ENCODE results near the gene FUT3.
A peak's percentile ranks its signal among the peaks of the same experiment; 100 is the strongest.

Gene FUT3

DNA sequence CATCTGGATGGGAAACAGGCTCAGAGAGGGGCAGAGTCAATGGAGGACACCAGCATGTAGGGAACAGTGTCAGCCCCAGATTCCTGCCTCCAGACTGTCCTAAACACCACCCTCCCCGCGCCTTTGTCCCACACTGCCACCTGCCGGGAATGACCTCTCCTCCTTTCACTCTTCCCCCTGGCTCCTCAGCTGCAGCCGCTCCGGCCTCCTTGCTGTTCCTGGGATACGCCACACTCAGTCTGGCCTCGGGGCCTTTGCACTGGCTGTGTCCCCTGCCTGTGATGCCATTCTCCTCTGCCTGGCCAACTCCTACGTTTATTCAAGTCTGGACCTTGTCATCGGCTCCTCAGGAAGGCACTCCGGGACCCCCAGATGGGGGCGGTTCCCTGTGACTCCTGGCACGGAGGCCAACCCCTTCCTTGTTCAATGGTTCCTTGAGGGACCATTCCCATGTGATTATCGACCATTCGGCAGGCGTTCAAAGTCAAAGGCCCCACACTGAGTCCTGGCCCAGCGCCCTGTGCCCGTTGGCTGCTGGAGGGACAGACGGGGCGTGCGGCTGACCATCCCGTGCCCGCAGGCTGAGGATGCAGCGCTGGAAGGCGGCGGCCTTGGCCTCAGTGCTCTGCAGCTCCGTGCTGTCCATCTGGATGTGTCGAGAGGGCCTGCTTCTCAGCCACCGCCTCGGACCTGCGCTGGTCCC is 27.5 kb downstream of the FUT3 start:
- DNase-seq (ENCODE audit: low read depth in 2 of 2), result no peak

DNA sequence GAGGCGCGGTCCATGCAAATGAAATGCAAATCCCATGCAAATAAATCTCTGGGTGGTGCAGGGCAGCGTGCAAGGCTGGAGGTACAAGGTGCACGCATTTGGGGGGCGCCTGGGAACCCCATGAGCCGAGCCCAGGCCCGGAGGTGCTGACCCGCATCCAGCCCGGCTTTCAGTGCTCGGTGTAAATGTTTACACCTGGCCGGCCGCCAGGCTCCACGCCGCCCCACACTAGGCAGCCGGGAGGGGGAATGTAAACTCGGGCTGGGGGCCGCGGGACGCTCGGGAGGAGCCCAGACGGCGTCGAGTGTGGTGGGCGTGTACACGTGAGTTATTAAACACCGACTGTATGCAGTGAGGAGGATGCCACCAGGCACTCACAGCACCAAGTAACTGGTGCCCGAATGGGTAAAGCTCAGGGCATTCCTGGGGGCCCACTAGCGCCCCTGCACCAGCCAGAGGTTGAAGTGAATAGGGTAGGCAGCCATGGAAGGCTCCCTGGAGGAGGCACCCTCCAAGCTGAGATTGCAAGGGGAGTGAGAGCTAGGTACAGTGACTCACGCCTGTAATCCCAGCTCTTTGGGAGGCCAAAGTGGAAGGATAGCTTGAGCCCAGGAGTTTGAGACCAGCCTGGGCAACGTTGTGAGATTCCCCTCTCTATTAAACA is 28.9 kb downstream of the FUT3 start:
- no peak for DNase-seq (ENCODE audit: low read depth in 2 of 2)

- DNase-seq (ENCODE audit: low read depth in 2 of 2), result no peak
Observed at GRCh38 chr19:5821521-5822180, 29.6 kb downstream of the FUT3 start.

DNA sequence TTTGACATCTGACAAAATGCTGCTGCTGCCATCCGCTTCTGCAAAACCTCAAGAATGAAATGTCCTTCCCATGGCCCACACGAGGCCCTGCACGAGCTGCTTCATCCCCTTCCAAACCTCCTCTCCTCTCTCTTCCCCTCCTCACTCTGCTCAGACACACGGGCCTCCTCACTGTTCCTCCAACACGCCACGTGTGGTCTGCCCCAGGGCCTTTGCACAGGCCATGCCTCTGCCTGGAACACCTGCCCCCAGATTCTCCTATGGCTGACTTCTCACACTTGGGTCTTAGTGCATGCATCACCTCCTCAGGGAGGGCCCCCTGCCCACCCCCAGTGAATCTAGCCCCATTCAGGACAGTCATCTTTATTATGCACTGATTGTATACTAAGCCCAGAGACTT is 30.5 kb downstream of the FUT3 start:
- no peak for DNase-seq (ENCODE audit: low read depth in 2 of 2)

- no peak for DNase-seq (ENCODE audit: low read depth in 2 of 2)
Observed at GRCh38 chr19:5818594-5818993, 32.7 kb downstream of the FUT3 start.

- no peak for DNase-seq (ENCODE audit: low read depth in 2 of 2)
Observed at GRCh38 chr19:5817218-5817617, 34.0 kb downstream of the FUT3 start.

GRCh38 chr19:5814852-5815246 is 36.4 kb downstream of the FUT3 start:
- DNase-seq (ENCODE audit: low read depth in 2 of 2), result no peak

GRCh38 chr19:5814123-5814851 is 37.0 kb downstream of the FUT3 start:
- no peak for DNase-seq (ENCODE audit: low read depth in 2 of 2)

DNA sequence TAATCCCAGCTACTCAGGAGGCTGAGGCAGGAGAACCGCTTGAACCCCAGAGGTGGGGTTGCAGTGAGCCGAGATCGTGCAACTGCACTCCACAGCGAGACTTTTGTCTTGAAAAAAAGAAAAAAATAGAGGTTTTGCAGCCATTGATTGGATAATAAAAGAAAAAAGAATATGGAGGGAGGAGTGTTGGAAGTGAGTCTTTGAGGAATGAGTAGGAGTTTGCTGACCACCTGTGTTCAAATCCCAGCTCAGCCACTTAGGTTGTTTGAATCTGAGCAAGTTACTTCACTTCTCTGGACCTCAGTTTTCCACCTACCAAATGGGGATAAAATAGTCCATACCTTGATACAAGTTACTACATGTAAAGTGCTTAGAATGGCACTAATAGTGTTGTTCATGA is 40.1 kb downstream of the FUT3 start:
- DNase-seq (ENCODE audit: low read depth in 2 of 2), result no peak

- no peak for DNase-seq (ENCODE audit: low read depth in 2 of 2)
Observed at GRCh38 chr19:5809469-5809868, 41.8 kb downstream of the FUT3 start.

GRCh38 chr19:5809053-5809452 is 42.2 kb downstream of the FUT3 start:
- no peak for DNase-seq (ENCODE audit: low read depth in 2 of 2)

DNA sequence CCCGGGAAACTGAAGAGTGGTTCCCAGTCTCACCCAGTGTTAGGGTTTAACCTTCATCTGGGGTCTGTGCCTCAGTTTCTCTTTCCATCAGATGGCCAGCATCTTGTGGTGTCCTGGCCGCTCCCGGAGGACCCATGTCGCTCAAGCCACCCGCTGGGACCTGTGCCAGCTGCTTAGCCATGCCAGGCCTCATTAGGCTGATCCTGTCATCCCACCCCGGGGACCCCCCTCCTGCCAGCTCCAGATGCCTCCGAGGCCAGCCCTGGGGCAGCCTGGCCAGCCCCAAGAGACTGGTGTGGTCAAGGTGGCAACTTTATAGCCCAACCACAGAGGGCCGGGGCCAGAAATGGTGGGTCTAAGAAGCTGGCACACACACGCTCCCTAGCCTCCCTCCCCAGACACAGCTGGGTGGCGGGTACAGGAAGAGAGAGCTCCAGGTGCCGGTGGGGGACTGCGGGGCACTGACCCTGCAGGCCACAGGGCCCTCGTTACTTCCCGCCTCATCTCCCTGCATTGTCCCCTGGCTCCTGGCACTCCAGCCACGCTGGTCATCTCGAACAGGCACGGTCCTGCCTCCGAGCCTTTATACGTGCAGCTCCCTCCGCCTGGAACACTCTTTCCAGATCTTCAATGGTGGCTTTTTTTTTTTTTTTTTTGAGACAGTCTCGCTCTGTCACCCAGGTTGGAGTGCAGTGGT is 43.0 kb downstream of the FUT3 start:
- DNase-seq (ENCODE audit: low read depth in 2 of 2), result no peak

GRCh38 chr19:5806905-5807304 is 44.3 kb downstream of the FUT3 start:
- DNase-seq (ENCODE audit: low read depth in 2 of 2), result no peak

GRCh38 chr19:5806133-5806489 is 45.1 kb downstream of the FUT3 start:
- DNase-seq (ENCODE audit: low read depth in 2 of 2), result no peak

DNA sequence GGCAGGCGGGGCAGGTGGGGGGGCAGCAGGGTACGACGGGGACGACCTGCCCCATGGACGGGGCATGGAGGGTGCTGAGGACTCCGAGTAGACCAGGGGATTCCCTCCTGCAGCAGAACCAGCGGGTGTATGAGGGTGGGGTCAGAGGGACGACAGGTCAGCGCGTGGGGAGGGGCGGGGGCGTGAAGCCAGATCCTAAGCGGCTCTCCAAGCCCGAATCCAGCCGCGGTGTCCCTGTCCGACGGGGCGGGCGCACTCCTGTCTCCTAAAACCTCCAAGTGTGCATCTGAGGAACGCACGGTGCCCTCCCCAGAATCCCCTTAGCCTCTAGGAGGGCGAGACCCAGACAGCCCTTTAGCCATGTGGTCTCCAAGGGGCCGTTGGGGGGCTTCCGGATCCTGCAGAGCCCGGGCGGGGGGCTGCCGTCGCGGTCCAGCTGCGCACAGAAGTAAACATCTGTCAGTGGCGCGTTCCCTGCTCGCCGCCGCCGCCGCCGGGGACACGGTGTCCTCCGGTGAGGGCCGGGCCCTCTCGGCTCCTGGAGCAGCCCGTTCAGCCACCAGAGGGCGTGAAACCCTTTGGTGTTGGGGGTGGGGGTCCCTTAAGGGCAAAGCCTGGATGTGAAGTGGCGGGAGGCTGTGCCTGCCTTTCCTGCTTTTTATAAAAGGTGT is 45.7 kb downstream of the FUT3 start:
- DNase-seq (ENCODE audit: low read depth in 2 of 2), result peak; percentile 53 to 57

GRCh38 chr19:5804516-5805461 is 46.5 kb downstream of the FUT3 start, which contains the start of gene NRTN:
TSS of gene NRTN (plus strand) at chr19:5805067. CDS start at chr19:5824166, 19,099 bp downstream.
- DNase-seq (ENCODE audit: low read depth in 2 of 2), result peak; percentile 41 to 55

- peak; percentile 83 to 93 for DNase-seq (ENCODE audit: low read depth in 2 of 2)
Observed at GRCh38 chr19:5803752-5804515, 47.3 kb downstream of the FUT3 start.

- DNase-seq (ENCODE audit: low read depth in 2 of 2), result no peak
Observed at GRCh38 chr19:5803441-5803751, 47.9 kb downstream of the FUT3 start.

GRCh38 chr19:5801796-5802619 is 49.2 kb downstream of the FUT3 start:
- DNase-seq (ENCODE audit: low read depth in 2 of 2), result no peak

Data from stimulated activated CD4-positive, alpha-beta T cell treated with anti-CD3 and anti-CD28 coated beads, Interleukin-1b, Interleukin-23, amount 100 ng/mL, for 4 hours (primary cell).